ENCODE measurements around the gene FOXN1. TPM values are rescaled to one million over a fixed set of nuclear protein-coding genes. Genes with fewer than 3 reads are reported as not detected.
A peak's percentile ranks its signal among the peaks of the same experiment; 100 is the strongest.
"Not testable (repeated sequence)": the region's sequence is repeated elsewhere in the genome, so short reads cannot be mapped to it uniquely, and the experiment has no call there.

FOXN1 gene
- total RNA-seq, 3 donors from 2014 or later, result 0.29 TPM; not detected in 2

- H3K36me3 ChIP-seq, result no peaks in the 10 kb centered on the region
- H3K9me3 ChIP-seq, result no peaks in the 10 kb centered on the region
- TF ChIP-seq POLR2AphosphoS5 (IDR thresholded peaks at IDR 0.05) (no peak), POLR2A (IDR thresholded peaks at IDR 0.05) (no peak), CTCF (IDR thresholded peaks at IDR 0.05) (no peak)
- no peaks in the 10 kb centered on the region for H3K4me1 ChIP-seq
- DNase-seq (ENCODE audit: low spot score in 2 of 2), result no peak
- no peak overlapping the region for H3K27ac ChIP-seq
- intact Hi-C loops (cut with DNase I; ENCODE audit: low total_unique reads), result no loop called here
- H3K4me3 ChIP-seq, result no peak overlapping the region
- H3K27me3 ChIP-seq, result no peaks in the 10 kb centered on the region
These were observed 15.3 kb downstream of the FOXN1 start for GRCh38 chr17:28521311-28522085.

- H3K27me3 ChIP-seq; H3K4me1 ChIP-seq; H3K27ac ChIP-seq; DNase-seq (ENCODE audit: low spot score in 2 of 2); H3K9me3 ChIP-seq; intact Hi-C loops (cut with DNase I; ENCODE audit: low total_unique reads); H3K36me3 ChIP-seq; H3K4me3 ChIP-seq: not testable (repeated sequence)
These were observed 16.1 kb downstream of the FOXN1 start for GRCh38 chr17:28522281-28522680.

DNA sequence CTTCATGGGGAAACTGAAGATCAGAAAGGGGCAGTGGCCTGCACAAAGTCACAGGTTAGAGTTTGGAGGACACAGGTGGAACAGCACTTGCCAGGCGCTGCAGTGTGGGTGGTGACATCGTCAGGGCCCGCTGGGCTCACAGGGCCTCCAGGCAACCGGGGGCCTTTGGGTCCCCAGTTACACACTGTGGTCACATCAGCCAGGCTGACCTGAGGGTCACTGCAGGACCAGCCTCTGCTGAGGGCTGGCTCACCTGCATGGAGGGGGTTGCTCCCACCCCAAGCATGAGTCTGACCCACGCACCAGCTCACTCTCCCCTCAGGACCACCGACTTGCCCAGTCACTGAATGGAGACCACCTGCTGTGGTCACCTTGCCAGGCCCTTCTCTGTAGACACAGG, 17.0 kb downstream of the FOXN1 start:
- Histone ChIP-seq H3K4me1 (peaks cover 0 to 9% of the 10 kb centered on the region in 2 donors), H3K27me3 (no peaks in the 10 kb centered on the region), H3K27ac (no peak overlapping the region), H3K9me3 (no peaks in the 10 kb centered on the region), H3K4me3 (no peak overlapping the region), H3K36me3 (no peaks in the 10 kb centered on the region)
- TF ChIP-seq CTCF (IDR thresholded peaks at IDR 0.05), result no peak
- no peak for TF ChIP-seq POLR2AphosphoS5 (IDR thresholded peaks at IDR 0.05)
- TF ChIP-seq POLR2A (IDR thresholded peaks at IDR 0.05), result no peak
- no peak for DNase-seq (ENCODE audit: low spot score in 2 of 2)
- intact Hi-C loops (cut with DNase I; ENCODE audit: low total_unique reads), result no loop called here

DNA sequence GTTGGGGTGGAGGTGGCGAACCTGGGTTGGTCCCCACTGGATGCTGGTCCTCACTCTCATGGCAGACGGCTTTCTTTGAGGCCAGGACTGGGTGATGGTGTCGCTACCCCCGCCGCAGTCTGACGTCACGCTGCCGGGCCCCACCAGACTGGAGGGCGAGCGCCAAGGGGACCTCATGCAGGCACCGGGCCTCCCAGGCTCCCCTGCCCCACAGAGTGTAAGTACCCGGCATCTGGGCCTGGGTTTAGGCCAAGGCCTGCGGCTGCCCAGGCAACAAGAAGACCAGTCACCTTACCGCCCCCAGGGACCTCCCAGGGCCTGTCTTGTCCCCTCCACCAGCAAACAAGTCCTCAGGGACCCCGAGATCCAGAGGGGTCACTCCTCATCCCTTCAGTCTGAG, 17.7 kb downstream of the FOXN1 start:
- no peaks in the 10 kb centered on the region for H3K9me3 ChIP-seq
- no peaks in the 10 kb centered on the region for H3K27me3 ChIP-seq
- TF ChIP-seq POLR2A (IDR thresholded peaks at IDR 0.05) (no peak), CTCF (IDR thresholded peaks at IDR 0.05) (no peak), POLR2AphosphoS5 (IDR thresholded peaks at IDR 0.05) (no peak)
- peaks cover 0 to 9% of the 10 kb centered on the region in 2 donors for H3K4me1 ChIP-seq
- intact Hi-C loops (cut with DNase I; ENCODE audit: low total_unique reads), result no loop called here
- H3K36me3 ChIP-seq, result no peaks in the 10 kb centered on the region
- H3K4me3 ChIP-seq, result no peak overlapping the region
- H3K27ac ChIP-seq, result no peak overlapping the region
- DNase-seq (ENCODE audit: low spot score in 2 of 2), result no peak

- H3K36me3 ChIP-seq, result no peaks in the 10 kb centered on the region
- H3K27me3 ChIP-seq, result no peaks in the 10 kb centered on the region
- intact Hi-C loops (cut with DNase I; ENCODE audit: low total_unique reads), result no loop called here
- peak; percentile 61 to 71 for DNase-seq (ENCODE audit: low spot score in 2 of 2)
- peak overlapping the region; percentile 82 to 85 for H3K27ac ChIP-seq
- H3K4me1 ChIP-seq, result peaks cover 0 to 9% of the 10 kb centered on the region in 2 donors
- TF ChIP-seq POLR2AphosphoS5 (IDR thresholded peaks at IDR 0.05) (no peak), POLR2A (IDR thresholded peaks at IDR 0.05) (no peak), CTCF (IDR thresholded peaks at IDR 0.05) (no peak)
- H3K4me3 ChIP-seq, result peak overlapping the region in 1 of 3 donors; percentile 5
- no peaks in the 10 kb centered on the region for H3K9me3 ChIP-seq
These were observed 18.6 kb downstream of the FOXN1 start for GRCh38 chr17:28524476-28525424.
